HCT116 (cell line): ENCODE measurements around the gene TMSB4X. TPM values are rescaled to one million over a fixed set of nuclear protein-coding genes. Genes with fewer than 3 reads are reported as not detected.

Source experiments
- ATAC-seq: fragments of 200-7000 bp; cut with Tn5 transposase; 2 replicates; pipeline ENCODE4 v1.9.1; 2020; ENCODE audit warnings: mild to moderate bottlenecking, moderate library complexity
- BruUV-seq: library from RNA; stranded (reverse); fragments of 400-500 nt; replicated peaks from 2 replicates; lab custom pipeline; 2021; lab: Mats Ljungman, UMichigan
- CTCF ChIA-PET: fragments of 300-600 bp; sonication (Branson Sonifier 250); formaldehyde crosslinking; loops from one replicate; lab custom pipeline; 2021; ENCODE audit warnings: antibody characterized with exemption; lab: Charles Lee
- POLR2A ChIA-PET: fragments of 300-600, 350-600 bp; sonication (Branson Sonifier 250); formaldehyde crosslinking; loops from one replicate; lab custom pipeline; 2021; ENCODE audit warnings: antibody characterized with exemption; lab: Charles Lee
- RAD21 ChIA-PET, 2 experiments: fragments of 300-600 bp; sonication (Branson Sonifier 250); formaldehyde crosslinking; loops; one replicate each; lab custom pipeline; 2023; ENCODE audit warnings: low total read pairs in 2 of 2; ENCODE audit not compliant: uncharacterized antibody in 2 of 2, unreplicated experiment in 2 of 2, low non-redundant PET in 1 of 2; lab: Charles Lee
- DNase-seq: peaks from one replicate; pipeline ENCODE4 v3.0.0-alpha.2; 2010; ENCODE audit warnings: low read depth, low spot score
- H2AFZ ChIP-seq: fragments of 200-600 bp; shearing (Covaris generic), sonication (generic); 2 replicates; pipeline ENCODE4 v1.6.1; 2017; ENCODE audit warnings: low read depth, mixed run types, mixed read lengths, antibody characterized with exemption, low read length; ENCODE audit not compliant: poor library complexity, severe bottlenecking
- H3K27ac ChIP-seq: 2 replicates; pipeline ENCODE4 v1.5.1; 2012; ENCODE audit warnings: low read depth, low read length
- H3K27me3 ChIP-seq: fragments of 200-600 bp; sonication (generic); 2 replicates; pipeline ENCODE4 v1.6.1; 2016; ENCODE audit warnings: mixed run types, low read length, mixed read lengths; ENCODE audit not compliant: insufficient read depth
- H3K36me3 ChIP-seq, 2 experiments: fragments of 200-500 bp in 1 of 2; fragments of 200-600 bp in 1 of 2; sonication (Bioruptor generic) in 1 of 2; sonication (generic) in 1 of 2; 2 replicates each; pipeline versions ENCODE4 v1.5.1 to v1.6.1; 2014 to 2016; ENCODE audit warnings: low read length in 2 of 2, inconsistent platforms in 1 of 2, mixed read lengths in 1 of 2, mixed run types in 1 of 2; ENCODE audit not compliant: insufficient read depth in 2 of 2, control insufficient read depth in 1 of 2
- H3K4me1 ChIP-seq, 2 experiments: fragments of 200-600 bp in 1 of 2; sonication (generic) in 1 of 2; 2 replicates each; pipeline versions ENCODE4 v1.5.1 to v1.6.1; 2012 to 2017; ENCODE audit warnings: low read length in 2 of 2, inconsistent platforms in 1 of 2, mild to moderate bottlenecking in 1 of 2, mixed read lengths in 1 of 2, mixed run types in 1 of 2, moderate library complexity in 1 of 2; ENCODE audit not compliant: insufficient read depth in 2 of 2, control insufficient read depth in 1 of 2
- H3K4me2 ChIP-seq: fragments of 200-600 bp; sonication (generic); 2 replicates; pipeline ENCODE4 v1.6.1; 2017; ENCODE audit warnings: mixed run types, low read length, mixed read lengths
- H3K4me3 ChIP-seq, 2 experiments: fragments of 200-600 bp in 1 of 2; sonication (generic) in 1 of 2; replicated peaks in 1 of 2; 2 replicates each; pipeline ENCODE4 v1.5.1; 2011 to 2016; ENCODE audit warnings: low read length in 2 of 2, control low read depth in 1 of 2, low read depth in 1 of 2, mild to moderate bottlenecking in 1 of 2, mixed read lengths in 1 of 2, mixed run types in 1 of 2
- H3K79me2 ChIP-seq: fragments of 200-600 bp; sonication (generic); 2 replicates; pipeline ENCODE4 v1.6.1; 2017; ENCODE audit warnings: mild to moderate bottlenecking, mixed run types, low read length, moderate library complexity, mixed read lengths; ENCODE audit not compliant: insufficient read depth
- H3K9ac ChIP-seq: fragments of 200-600 bp; sonication (generic); 2 replicates; pipeline ENCODE4 v1.6.1; 2016; ENCODE audit warnings: low read length, mixed read lengths
- H3K9me2 ChIP-seq: fragments of 200-600 bp; sonication (generic), shearing (Covaris generic); 2 replicates; pipeline ENCODE4 v1.6.1; 2017; ENCODE audit warnings: mixed run types, mild to moderate bottlenecking, moderate library complexity; ENCODE audit not compliant: insufficient read depth
- H3K9me3 ChIP-seq, 2 experiments: fragments of 200-500 bp in 1 of 2; fragments of 200-600 bp in 1 of 2; sonication (Bioruptor generic) in 1 of 2; sonication (generic) in 1 of 2; 2 replicates each; pipeline ENCODE4 v1.6.1; 2014 to 2017; ENCODE audit warnings: low read length in 2 of 2, mixed read lengths in 2 of 2, inconsistent platforms in 1 of 2, low read depth in 1 of 2, mild to moderate bottlenecking in 1 of 2, mixed run types in 1 of 2, moderate library complexity in 1 of 2; ENCODE audit not compliant: control insufficient read depth in 1 of 2, insufficient read depth in 1 of 2
- H4K20me1 ChIP-seq: fragments of 200-600 bp; sonication (generic), shearing (Covaris generic); 2 replicates; pipeline ENCODE4 v1.6.1; 2017; ENCODE audit warnings: mixed run types, mild to moderate bottlenecking, moderate library complexity; ENCODE audit not compliant: insufficient read depth
- CBX3 ChIP-seq: IDR thresholded peaks from 2 replicates; pipeline ENCODE4 v1.6.1; 2012; ENCODE audit warnings: low read depth
- CEBPB ChIP-seq: IDR thresholded peaks from 2 replicates; pipeline ENCODE4 v1.6.1; 2012; ENCODE audit warnings: low read depth
- ELF1 ChIP-seq: IDR thresholded peaks from 2 replicates; pipeline ENCODE4 v1.6.1; 2012; ENCODE audit warnings: low read depth, borderline replicate concordance
- FOSL1 ChIP-seq: IDR thresholded peaks from 2 replicates; pipeline ENCODE4 v1.6.1; 2012; ENCODE audit warnings: low read depth
- RAD21 ChIP-seq: IDR thresholded peaks from 2 replicates; pipeline ENCODE4 v1.6.1; 2012; ENCODE audit warnings: low read depth, mild to moderate bottlenecking
- intact Hi-C: fragments of 100-400 bp; cut with micrococcal nuclease; formaldehyde crosslinking; loops from 2 replicates; pipeline ENCODE4 v1.10.0; 2022
- total RNA-seq: library from RNA; stranded (reverse); gene quantifications from one replicate; pipeline ENCODE4 v1.2.1, GENCODE V29; 2021; ENCODE audit not compliant: unreplicated experiment
- TF ChIP-seq, protein P1 (sequence below): IDR thresholded peaks from 2 replicates; pipeline ENCODE4 v1.6.1; 2011; ENCODE audit warnings: mild to moderate bottlenecking, low read length, moderate library complexity; ENCODE audit not compliant: insufficient replicate concordance; ENCODE audit errors: extremely low read depth
- TF ChIP-seq, protein P2 (sequence below): IDR thresholded peaks from 2 replicates; pipeline ENCODE4 v1.6.1; 2012
- TF ChIP-seq, protein P3 (sequence below), 3 experiments: fragments of 200-600 bp in 1 of 3; sonication (generic) in 1 of 3; IDR thresholded peaks in 2 of 3; conservative IDR thresholded peaks in 1 of 3; 2 replicates each; pipeline ENCODE4 v1.5.1; 2012 to 2017; ENCODE audit warnings: low read depth in 2 of 3, low read length in 2 of 3, antibody characterized with exemption in 1 of 3, borderline replicate concordance in 1 of 3, control low read depth in 1 of 3, mild to moderate bottlenecking in 1 of 3, mixed read lengths in 1 of 3, mixed run types in 1 of 3, moderate library complexity in 1 of 3; ENCODE audit not compliant: insufficient read depth in 1 of 3

The TMSB4X gene
- total RNA-seq, 1 experiment from 2014 or later, result 407 TPM

DNA sequence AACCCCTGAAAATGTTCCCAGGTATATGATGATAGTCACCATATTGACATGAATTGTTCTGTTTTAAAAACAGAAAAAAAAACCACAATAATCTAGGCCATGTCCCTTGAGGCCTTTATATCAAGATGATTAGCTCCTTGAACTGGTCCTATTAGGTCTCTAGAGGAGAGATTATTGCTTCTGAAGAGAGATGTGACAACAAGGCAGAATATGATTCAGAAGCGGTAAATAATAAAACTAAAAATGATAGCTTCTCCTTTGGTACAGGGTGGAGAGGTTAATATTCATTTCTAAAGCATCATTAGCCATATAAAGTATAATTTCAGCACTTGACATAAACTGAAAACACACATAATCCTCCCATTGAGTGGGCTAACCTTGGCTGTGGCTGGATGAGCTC is 42.7 kb upstream of the TMSB4X start:
- TF ChIP-seq CEBPB (no peak), RAD21 (no peak), CBX3 (no peak), FOSL1 (no peak)
- TF ChIP-seq, protein P1, sequence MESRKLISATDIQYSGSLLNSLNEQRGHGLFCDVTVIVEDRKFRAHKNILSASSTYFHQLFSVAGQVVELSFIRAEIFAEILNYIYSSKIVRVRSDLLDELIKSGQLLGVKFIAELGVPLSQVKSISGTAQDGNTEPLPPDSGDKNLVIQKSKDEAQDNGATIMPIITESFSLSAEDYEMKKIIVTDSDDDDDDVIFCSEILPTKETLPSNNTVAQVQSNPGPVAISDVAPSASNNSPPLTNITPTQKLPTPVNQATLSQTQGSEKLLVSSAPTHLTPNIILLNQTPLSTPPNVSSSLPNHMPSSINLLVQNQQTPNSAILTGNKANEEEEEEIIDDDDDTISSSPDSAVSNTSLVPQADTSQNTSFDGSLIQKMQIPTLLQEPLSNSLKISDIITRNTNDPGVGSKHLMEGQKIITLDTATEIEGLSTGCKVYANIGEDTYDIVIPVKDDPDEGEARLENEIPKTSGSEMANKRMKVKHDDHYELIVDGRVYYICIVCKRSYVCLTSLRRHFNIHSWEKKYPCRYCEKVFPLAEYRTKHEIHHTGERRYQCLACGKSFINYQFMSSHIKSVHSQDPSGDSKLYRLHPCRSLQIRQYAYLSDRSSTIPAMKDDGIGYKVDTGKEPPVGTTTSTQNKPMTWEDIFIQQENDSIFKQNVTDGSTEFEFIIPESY, result no peak
- Histone ChIP-seq H3K9me2 (no peaks in the 10 kb centered on the region), H2AFZ (no peak overlapping the region), H3K4me3 (no peak overlapping the region), H3K9me3 (no peaks in the 10 kb centered on the region), H4K20me1 (no peaks in the 10 kb centered on the region), H3K4me1 (no peaks in the 10 kb centered on the region), H3K36me3 (no peaks in the 10 kb centered on the region), H3K27me3 (no peaks in the 10 kb centered on the region), H3K9ac (no peak overlapping the region), H3K4me2 (no peak overlapping the region), H3K79me2 (no peaks in the 10 kb centered on the region), H3K27ac (no peak overlapping the region)
- ChIA-PET CTCF (no interaction called here), POLR2A (no interaction called here), RAD21 (no interaction called here)
- DNase-seq (no peak), ATAC-seq (no peak)
- no TSS peak for BruUV-seq
- intact Hi-C loops, result no loop called here

DNA sequence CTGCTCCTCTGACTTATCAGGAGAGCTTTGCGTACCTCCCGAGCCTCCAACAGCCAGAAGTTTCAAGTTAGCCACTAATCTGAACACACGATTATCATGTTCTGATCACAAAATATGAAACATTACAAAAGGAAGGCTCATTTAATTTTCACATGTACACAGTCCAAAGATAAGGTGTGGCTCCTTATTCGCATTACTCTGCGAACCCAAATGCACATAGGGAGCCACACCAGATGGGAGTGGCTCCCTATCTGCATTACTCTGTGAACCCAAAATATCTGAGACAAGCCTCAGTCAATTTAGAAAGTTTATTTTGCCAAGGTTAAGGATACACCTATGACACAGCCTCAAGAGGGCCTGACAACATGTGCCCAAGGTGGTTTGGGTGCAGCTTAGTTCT is 40.1 kb upstream of the TMSB4X start:
- intact Hi-C loops, result no loop called here
- H3K9me3 ChIP-seq, result no peaks in the 10 kb centered on the region

More for the DNA sequence above, 40.1 kb upstream of the TMSB4X start:
- Histone ChIP-seq H3K9me2 (no peaks in the 10 kb centered on the region), H3K9ac (no peak overlapping the region), H3K27me3 (no peaks in the 10 kb centered on the region), H3K4me3 (no peak overlapping the region), H3K27ac (no peak overlapping the region), H3K4me2 (no peak overlapping the region), H3K36me3 (no peaks in the 10 kb centered on the region)
- no TSS peak for BruUV-seq
- ATAC-seq (no peak), DNase-seq (no peak)
- TF ChIP-seq, protein P2, sequence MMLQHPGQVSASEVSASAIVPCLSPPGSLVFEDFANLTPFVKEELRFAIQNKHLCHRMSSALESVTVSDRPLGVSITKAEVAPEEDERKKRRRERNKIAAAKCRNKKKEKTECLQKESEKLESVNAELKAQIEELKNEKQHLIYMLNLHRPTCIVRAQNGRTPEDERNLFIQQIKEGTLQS, result no peak
- TF ChIP-seq ELF1, result no peak
- TF ChIP-seq, protein P3, sequence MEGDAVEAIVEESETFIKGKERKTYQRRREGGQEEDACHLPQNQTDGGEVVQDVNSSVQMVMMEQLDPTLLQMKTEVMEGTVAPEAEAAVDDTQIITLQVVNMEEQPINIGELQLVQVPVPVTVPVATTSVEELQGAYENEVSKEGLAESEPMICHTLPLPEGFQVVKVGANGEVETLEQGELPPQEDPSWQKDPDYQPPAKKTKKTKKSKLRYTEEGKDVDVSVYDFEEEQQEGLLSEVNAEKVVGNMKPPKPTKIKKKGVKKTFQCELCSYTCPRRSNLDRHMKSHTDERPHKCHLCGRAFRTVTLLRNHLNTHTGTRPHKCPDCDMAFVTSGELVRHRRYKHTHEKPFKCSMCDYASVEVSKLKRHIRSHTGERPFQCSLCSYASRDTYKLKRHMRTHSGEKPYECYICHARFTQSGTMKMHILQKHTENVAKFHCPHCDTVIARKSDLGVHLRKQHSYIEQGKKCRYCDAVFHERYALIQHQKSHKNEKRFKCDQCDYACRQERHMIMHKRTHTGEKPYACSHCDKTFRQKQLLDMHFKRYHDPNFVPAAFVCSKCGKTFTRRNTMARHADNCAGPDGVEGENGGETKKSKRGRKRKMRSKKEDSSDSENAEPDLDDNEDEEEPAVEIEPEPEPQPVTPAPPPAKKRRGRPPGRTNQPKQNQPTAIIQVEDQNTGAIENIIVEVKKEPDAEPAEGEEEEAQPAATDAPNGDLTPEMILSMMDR (IDR thresholded peaks at IDR 0.05 in 2 of 3, conservative IDR thresholded peaks at IDR 0.05 in 1 of 3; ENCODE audit: borderline replicate concordance in 1 of 3, insufficient read depth in 1 of 3, low read depth in 2 of 3, low read length in 2 of 3), result no peak
- TF ChIP-seq, all 23 proteins: peak for 0
- CTCF ChIA-PET, result no interaction called here
- RAD21 ChIA-PET, result no interaction called here
- Histone ChIP-seq H4K20me1 (no peaks in the 10 kb centered on the region), H2AFZ (no peak overlapping the region), H3K79me2 (no peaks in the 10 kb centered on the region), H3K4me1 (no peaks in the 10 kb centered on the region)
- POLR2A ChIA-PET, result no interaction called here
